HG02885 (cell line): ENCODE data around the gene GP1BA.

Source experiments
- ATAC-seq: cut with Tn5 transposase; IDR thresholded peaks from one replicate; pipeline ENCODE4 v1.9.1; 2021; ENCODE audit warnings: mild to moderate bottlenecking; ENCODE audit not compliant: unreplicated experiment, poor library complexity

The GP1BA gene

GRCh38 chr17:4948931-4949320, 16.8 kb downstream of the GP1BA start:
- peak; percentile 44 for ATAC-seq

- peak; percentile 30 for ATAC-seq
These were observed 17.4 kb downstream of the GP1BA start for GRCh38 chr17:4949321-4950074.

GRCh38 chr17:4950075-4950745, 18.1 kb downstream of the GP1BA start:
- no peak for ATAC-seq

GRCh38 chr17:4950746-4951204, 18.7 kb downstream of the GP1BA start, which contains the start of gene ENO3:
TSS of gene ENO3 (plus strand) at chr17:4951119. CDS start at chr17:4951830, 711 bp downstream.
- no peak for ATAC-seq

- no peak for ATAC-seq
These were observed 19.4 kb downstream of the GP1BA start for GRCh38 chr17:4951486-4951885.

GRCh38 chr17:4953451-4953961, 21.4 kb downstream of the GP1BA start:
- ATAC-seq: no peak

GRCh38 chr17:4955091-4955490, 23.0 kb downstream of the GP1BA start:
- ATAC-seq: no peak

GRCh38 chr17:4956493-4957061, 24.5 kb downstream of the GP1BA start:
- ATAC-seq: no peak

- ATAC-seq: no peak
These were observed 26.0 kb downstream of the GP1BA start for GRCh38 chr17:4958102-4958501.

GRCh38 chr17:4959261-4959965, 27.3 kb downstream of the GP1BA start:
- no peak for ATAC-seq

GRCh38 chr17:4960279-4960922, 28.3 kb downstream of the GP1BA start:
- ATAC-seq: no peak

GRCh38 chr17:4965311-4965986, 33.4 kb downstream of the GP1BA start:
- ATAC-seq: no peak

GRCh38 chr17:4966844-4967538, 34.9 kb downstream of the GP1BA start:
- peak; percentile 87 for ATAC-seq

GRCh38 chr17:4967539-4968485, 35.7 kb downstream of the GP1BA start, which contains the start of gene SPAG7:
TSS of gene SPAG7 (minus strand) at chr17:4967817. CDS start at chr17:4967804, 13 bp downstream.
- ATAC-seq: peak; percentile 65

- ATAC-seq: no peak
These were observed 36.5 kb downstream of the GP1BA start for GRCh38 chr17:4968486-4969046.

- no peak for ATAC-seq
These were observed 37.0 kb downstream of the GP1BA start for GRCh38 chr17:4969047-4969550.

GRCh38 chr17:4969551-4970173, 37.6 kb downstream of the GP1BA start:
- ATAC-seq: no peak
